ENCODE results near the gene ZFAND2B.

The ZFAND2B gene

DNA sequence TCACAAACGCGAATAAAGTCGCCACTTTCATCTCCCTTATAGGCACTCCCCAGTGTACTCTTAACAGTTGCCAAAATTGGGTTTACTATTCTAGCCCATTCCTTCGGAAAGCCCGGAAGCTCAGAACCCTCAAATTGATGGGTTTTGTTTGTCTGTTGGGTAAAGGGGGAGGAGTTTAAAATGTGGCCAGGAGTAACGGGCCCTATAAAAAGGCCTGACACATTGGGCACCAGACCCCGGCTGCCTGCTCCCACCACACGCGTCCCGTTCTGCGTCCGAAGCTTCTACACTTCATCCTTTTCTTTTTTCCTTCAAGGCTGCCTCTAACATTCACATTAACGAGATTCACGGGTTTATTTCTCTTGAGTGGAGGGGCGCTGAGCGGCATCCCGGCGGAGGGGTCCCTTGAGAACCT, 46.8 kb upstream of the ZFAND2B start:
- TF ChIP-seq, protein P1, sequence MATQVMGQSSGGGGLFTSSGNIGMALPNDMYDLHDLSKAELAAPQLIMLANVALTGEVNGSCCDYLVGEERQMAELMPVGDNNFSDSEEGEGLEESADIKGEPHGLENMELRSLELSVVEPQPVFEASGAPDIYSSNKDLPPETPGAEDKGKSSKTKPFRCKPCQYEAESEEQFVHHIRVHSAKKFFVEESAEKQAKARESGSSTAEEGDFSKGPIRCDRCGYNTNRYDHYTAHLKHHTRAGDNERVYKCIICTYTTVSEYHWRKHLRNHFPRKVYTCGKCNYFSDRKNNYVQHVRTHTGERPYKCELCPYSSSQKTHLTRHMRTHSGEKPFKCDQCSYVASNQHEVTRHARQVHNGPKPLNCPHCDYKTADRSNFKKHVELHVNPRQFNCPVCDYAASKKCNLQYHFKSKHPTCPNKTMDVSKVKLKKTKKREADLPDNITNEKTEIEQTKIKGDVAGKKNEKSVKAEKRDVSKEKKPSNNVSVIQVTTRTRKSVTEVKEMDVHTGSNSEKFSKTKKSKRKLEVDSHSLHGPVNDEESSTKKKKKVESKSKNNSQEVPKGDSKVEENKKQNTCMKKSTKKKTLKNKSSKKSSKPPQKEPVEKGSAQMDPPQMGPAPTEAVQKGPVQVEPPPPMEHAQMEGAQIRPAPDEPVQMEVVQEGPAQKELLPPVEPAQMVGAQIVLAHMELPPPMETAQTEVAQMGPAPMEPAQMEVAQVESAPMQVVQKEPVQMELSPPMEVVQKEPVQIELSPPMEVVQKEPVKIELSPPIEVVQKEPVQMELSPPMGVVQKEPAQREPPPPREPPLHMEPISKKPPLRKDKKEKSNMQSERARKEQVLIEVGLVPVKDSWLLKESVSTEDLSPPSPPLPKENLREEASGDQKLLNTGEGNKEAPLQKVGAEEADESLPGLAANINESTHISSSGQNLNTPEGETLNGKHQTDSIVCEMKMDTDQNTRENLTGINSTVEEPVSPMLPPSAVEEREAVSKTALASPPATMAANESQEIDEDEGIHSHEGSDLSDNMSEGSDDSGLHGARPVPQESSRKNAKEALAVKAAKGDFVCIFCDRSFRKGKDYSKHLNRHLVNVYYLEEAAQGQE (IDR thresholded peaks at IDR 0.05; ENCODE audit: insufficient read depth in 1 of 2, low read depth in 2 of 2, low read length in 2 of 2), result no peak
- TF ChIP-seq TAF1 (IDR thresholded peaks at IDR 0.05; ENCODE audit: borderline replicate concordance, insufficient read depth, low read length) (no peak), SIN3A (IDR thresholded peaks at IDR 0.05; ENCODE audit: borderline replicate concordance, insufficient read depth, low read length) (no peak)

DNA sequence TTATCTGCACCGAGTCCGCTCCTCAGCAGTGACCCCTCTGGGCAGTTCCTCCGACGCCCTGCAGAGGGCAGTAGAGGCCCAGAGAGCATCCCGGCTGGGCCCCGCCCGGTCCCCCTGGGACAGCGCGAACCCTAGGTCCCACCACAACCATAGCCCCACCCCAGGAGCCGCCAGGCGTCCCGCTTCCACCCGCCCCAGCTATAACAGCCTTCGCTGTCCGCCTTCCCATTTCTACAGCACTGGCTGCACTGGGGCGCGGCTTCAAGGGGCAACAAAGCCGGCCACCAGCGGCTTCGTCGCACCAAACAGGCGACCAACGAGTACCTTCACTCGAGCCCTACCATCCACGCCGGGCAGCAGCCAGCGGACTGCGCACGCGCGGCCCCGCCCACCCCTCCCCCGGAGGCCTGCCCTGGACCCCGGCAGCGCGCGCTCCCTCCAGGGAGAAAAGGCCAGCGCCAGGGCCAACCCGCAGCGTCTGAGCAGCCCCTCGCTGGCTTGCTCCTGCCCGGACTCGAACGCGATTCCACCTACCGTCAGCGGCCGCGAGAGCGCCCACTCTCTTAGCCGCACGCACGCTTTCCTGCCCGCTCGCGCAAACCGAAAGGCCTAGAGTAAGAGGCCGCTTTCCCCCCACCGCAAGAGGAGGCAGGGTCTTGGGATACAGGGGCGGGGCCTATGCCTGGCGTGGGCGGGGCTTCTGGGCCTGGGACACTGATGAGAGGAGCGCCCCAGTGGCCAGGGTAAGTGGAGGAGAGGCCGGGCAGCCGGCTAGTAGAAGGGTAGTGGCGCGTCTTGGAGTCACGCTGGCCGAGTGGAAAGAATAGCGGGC, 46.2 kb upstream of the ZFAND2B start, which contains the start of gene NHEJ1:
NHEJ1 (minus strand) TSS at position 630 of the 832 bp plus-strand sequence. CDS start 2,453 bp downstream, outside the sequence.
- TF ChIP-seq SIN3A (IDR thresholded peaks at IDR 0.05; ENCODE audit: borderline replicate concordance, insufficient read depth, low read length), result peak; percentile 67; the same call in 1 of the 2 replicates
- peak; percentile 81 for TF ChIP-seq POLR2AphosphoS5 (IDR thresholded peaks at IDR 0.05; ENCODE audit: low read depth, low read length)
- TF ChIP-seq FOXP2 (optimal IDR thresholded peaks at IDR 0.05; ENCODE audit: borderline replicate concordance, extremely low read depth, extremely low read length, insufficient read depth), result no peak
- no peak for TF ChIP-seq TAF1 (IDR thresholded peaks at IDR 0.05; ENCODE audit: borderline replicate concordance, insufficient read depth, low read length)
- TF ChIP-seq, protein P1 (IDR thresholded peaks at IDR 0.05; ENCODE audit: insufficient read depth in 1 of 2, low read depth in 2 of 2, low read length in 2 of 2), result 0 out of 4 replicates have a peak, but pooled peaks of 1 of the 2 experiments have one; percentile 12

DNA sequence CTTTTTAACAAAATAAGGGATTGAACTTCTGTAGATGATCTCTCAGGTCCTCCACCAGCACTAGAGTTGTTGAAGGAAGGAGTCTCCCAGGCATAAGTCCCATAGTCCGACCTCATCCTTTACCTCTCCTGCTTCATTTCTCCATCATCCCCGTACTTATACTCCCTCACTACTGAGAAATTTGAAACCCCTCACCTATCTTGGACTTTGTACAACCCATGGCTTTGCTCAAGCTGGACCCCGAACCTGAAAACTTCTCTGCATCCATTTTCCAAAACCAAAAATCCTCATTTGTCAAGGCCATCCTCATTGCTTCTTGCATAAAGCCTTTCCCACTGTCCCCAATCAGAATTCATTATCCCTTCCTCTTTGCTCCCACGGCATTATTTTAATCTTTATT, 45.5 kb upstream of the ZFAND2B start:
- TF ChIP-seq FOXP2 (optimal IDR thresholded peaks at IDR 0.05; ENCODE audit: borderline replicate concordance, extremely low read depth, extremely low read length, insufficient read depth), result no peak
- TF ChIP-seq POLR2AphosphoS5 (IDR thresholded peaks at IDR 0.05; ENCODE audit: low read depth, low read length), result no peak
- TF ChIP-seq, protein P1 (IDR thresholded peaks at IDR 0.05; ENCODE audit: insufficient read depth in 1 of 2, low read depth in 2 of 2, low read length in 2 of 2), result no peak
- TF ChIP-seq SIN3A (IDR thresholded peaks at IDR 0.05; ENCODE audit: borderline replicate concordance, insufficient read depth, low read length), result no peak
- no peak for TF ChIP-seq TAF1 (IDR thresholded peaks at IDR 0.05; ENCODE audit: borderline replicate concordance, insufficient read depth, low read length)

DNA sequence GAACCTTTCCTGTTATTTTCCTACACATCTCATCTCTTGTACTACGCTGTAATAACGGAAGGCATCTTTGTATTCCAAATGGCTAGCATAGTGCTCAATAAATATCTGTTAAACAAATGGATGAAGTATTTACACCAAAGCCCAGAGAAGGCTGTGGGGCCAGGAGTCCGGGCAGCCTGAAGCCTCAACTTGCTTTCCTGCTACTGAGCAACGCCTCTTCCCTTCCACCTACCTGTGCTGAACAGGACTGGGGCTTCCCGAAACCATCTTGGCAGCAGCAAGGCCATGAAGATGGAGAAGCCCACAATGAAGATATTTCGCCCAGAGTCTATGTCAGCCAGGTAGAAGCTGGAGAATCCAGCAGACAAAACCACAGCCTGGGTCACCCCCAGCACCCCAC, 43.4 kb upstream of the ZFAND2B start:
- TF ChIP-seq, protein P1 (IDR thresholded peaks at IDR 0.05; ENCODE audit: insufficient read depth in 1 of 2, low read depth in 2 of 2, low read length in 2 of 2), result no peak
- TF ChIP-seq SIN3A (IDR thresholded peaks at IDR 0.05; ENCODE audit: borderline replicate concordance, insufficient read depth, low read length), result no peak
- TF ChIP-seq TAF1 (IDR thresholded peaks at IDR 0.05; ENCODE audit: borderline replicate concordance, insufficient read depth, low read length), result no peak
- TF ChIP-seq FOXP2 (optimal IDR thresholded peaks at IDR 0.05; ENCODE audit: borderline replicate concordance, extremely low read depth, extremely low read length, insufficient read depth), result no peak
- TF ChIP-seq POLR2AphosphoS5 (IDR thresholded peaks at IDR 0.05; ENCODE audit: low read depth, low read length), result no peak
